Esophagus muscularis mucosa (tissue), 4 donors: ENCODE measurements around the gene CCDC74B.
"Not testable (repeated sequence)": the region's sequence is repeated elsewhere in the genome, so short reads cannot be mapped to it uniquely, and the experiment has no call there.

Source experiments
- CTCF ChIP-seq, 3 experiments: fragments of 200-600 bp in 2 of 3; fragments of 450-650 bp in 1 of 3; sonication (generic) in 2 of 3; IDR thresholded peaks; one replicate each; pipeline ENCODE4 v1.5.1; 2017 to 2019; ENCODE audit warnings: antibody characterized with exemption in 3 of 3, mild to moderate bottlenecking in 2 of 3, moderate library complexity in 1 of 3
- EP300 ChIP-seq: sonication (generic); formaldehyde crosslinking; IDR thresholded peaks from one replicate; pipeline ENCODE4 v1.6.1; 2017; ENCODE audit warnings: antibody characterized with exemption
- POLR2A ChIP-seq: fragments of 450-650 bp; IDR thresholded peaks from one replicate; pipeline ENCODE4 v1.6.1; 2017; ENCODE audit warnings: antibody characterized with exemption, moderate library complexity, mild to moderate bottlenecking, low read depth
- POLR2AphosphoS5 ChIP-seq, 2 donors: sonication (generic); formaldehyde crosslinking; IDR thresholded peaks; one replicate each; pipeline ENCODE4 v1.6.1; 2017; ENCODE audit warnings: antibody characterized with exemption in 2 of 2

- not testable (repeated sequence) for TF ChIP-seq CTCF (IDR thresholded peaks at IDR 0.05); POLR2A; EP300; POLR2AphosphoS5 (IDR thresholded peaks at IDR 0.05)
Observed at GRCh38 chr2:130162486-130162885, 17.6 kb upstream of the CCDC74B start.
